HEK293 (cell line): ENCODE data around the gene ACER3.
A peak's percentile ranks its signal among the peaks of the same experiment; 100 is the strongest.

Experiments
- BCL11A ChIP-seq: fragments of 450-650 bp; formaldehyde crosslinking; IDR thresholded peaks from 2 replicates; pipeline ENCODE4 v1.5.1; 2016; ENCODE audit warnings: low read depth, missing biosample characterization, missing genetic modification characterization
- CTCF ChIP-seq: fragments of 450-650 bp; formaldehyde crosslinking; IDR thresholded peaks from 2 replicates; pipeline ENCODE4 v1.5.1; 2016; ENCODE audit warnings: missing biosample characterization, missing genetic modification characterization
- EGR2 ChIP-seq: fragments of 450-650 bp; formaldehyde crosslinking; IDR thresholded peaks from 2 replicates; pipeline ENCODE4 v1.5.1; 2016; ENCODE audit warnings: low read depth, missing biosample characterization, missing genetic modification characterization
- IKZF3 ChIP-seq: fragments of 450-650 bp; IDR thresholded peaks from 2 replicates; pipeline ENCODE4 v1.5.0; 2018; ENCODE audit warnings: missing biosample characterization, mild to moderate bottlenecking, missing genetic modification characterization, moderate library complexity
- KLF9 ChIP-seq: fragments of 450-650 bp; formaldehyde crosslinking; IDR thresholded peaks from 2 replicates; pipeline ENCODE4 v1.5.1; 2016; ENCODE audit warnings: missing biosample characterization, missing genetic modification characterization, low read depth
- SP7 ChIP-seq: fragments of 450-650 bp; formaldehyde crosslinking; IDR thresholded peaks from 2 replicates; pipeline ENCODE4 v1.5.1; 2016; ENCODE audit warnings: missing biosample characterization, missing genetic modification characterization
- ZBTB8A ChIP-seq: fragments of 450-650 bp; formaldehyde crosslinking; IDR thresholded peaks from 2 replicates; pipeline ENCODE4 v1.5.1; 2016; ENCODE audit warnings: missing biosample characterization, missing genetic modification characterization
- ZFP69B ChIP-seq: fragments of 450-650 bp; formaldehyde crosslinking; IDR thresholded peaks from 2 replicates; pipeline ENCODE4 v1.5.1; 2016; ENCODE audit warnings: missing biosample characterization, missing genetic modification characterization
- ZNF146 ChIP-seq: fragments of 450-650 bp; formaldehyde crosslinking; IDR thresholded peaks from 2 replicates; pipeline ENCODE4 v1.5.1; 2016; ENCODE audit warnings: missing biosample characterization, missing genetic modification characterization
- ZNF19 ChIP-seq: fragments of 450-650 bp; formaldehyde crosslinking; IDR thresholded peaks from 2 replicates; pipeline ENCODE4; 2016; ENCODE audit warnings: missing biosample characterization, missing genetic modification characterization, low read depth
- ZNF202 ChIP-seq: fragments of 450-650 bp; formaldehyde crosslinking; IDR thresholded peaks from 2 replicates; pipeline ENCODE4 v1.5.1; 2016; ENCODE audit warnings: missing biosample characterization, missing genetic modification characterization, borderline replicate concordance
- ZNF24 ChIP-seq: fragments of 450-650 bp; formaldehyde crosslinking; IDR thresholded peaks from 2 replicates; pipeline ENCODE4 v1.5.1; 2016; ENCODE audit warnings: missing biosample characterization, missing genetic modification characterization
- ZNF350 ChIP-seq: fragments of 450-650 bp; formaldehyde crosslinking; IDR thresholded peaks from 2 replicates; pipeline ENCODE4 v1.5.0; 2017; ENCODE audit warnings: missing biosample characterization, mild to moderate bottlenecking, missing genetic modification characterization
- ZNF548 ChIP-seq: fragments of 450-650 bp; formaldehyde crosslinking; IDR thresholded peaks from 2 replicates; pipeline ENCODE4 v1.5.1; 2016; ENCODE audit warnings: missing biosample characterization, missing genetic modification characterization
- ZNF670 ChIP-seq: fragments of 450-650 bp; formaldehyde crosslinking; IDR thresholded peaks from 2 replicates; pipeline ENCODE4 v1.5.1; 2016; ENCODE audit warnings: missing biosample characterization, missing genetic modification characterization, low read depth
- ZNF701 ChIP-seq: fragments of 450-650 bp; formaldehyde crosslinking; IDR thresholded peaks from 2 replicates; pipeline ENCODE4 v1.5.1; 2016; ENCODE audit warnings: missing biosample characterization, missing genetic modification characterization
- ZNF704 ChIP-seq: fragments of 450-650 bp; formaldehyde crosslinking; IDR thresholded peaks from 2 replicates; pipeline ENCODE4 v1.5.1; 2016; ENCODE audit warnings: missing biosample characterization, missing genetic modification characterization
- ZNF747 ChIP-seq: fragments of 450-650 bp; formaldehyde crosslinking; IDR thresholded peaks from 2 replicates; pipeline ENCODE4 v1.5.1; 2016; ENCODE audit warnings: missing biosample characterization, missing genetic modification characterization
- ZNF785 ChIP-seq: fragments of 450-650 bp; formaldehyde crosslinking; IDR thresholded peaks from 2 replicates; pipeline ENCODE4 v1.5.1; 2016; ENCODE audit warnings: missing biosample characterization, missing genetic modification characterization
- TF ChIP-seq, protein P1 (sequence below): fragments of 450-650 bp; formaldehyde crosslinking; IDR thresholded peaks from 2 replicates; pipeline ENCODE4 v1.5.1; 2016; ENCODE audit warnings: missing biosample characterization, missing genetic modification characterization
- TF ChIP-seq, protein P2 (sequence below): fragments of 450-650 bp; formaldehyde crosslinking; IDR thresholded peaks from 2 replicates; pipeline ENCODE4 v1.5.1; 2016; ENCODE audit warnings: missing biosample characterization, missing genetic modification characterization
- TF ChIP-seq, protein P3 (sequence below): fragments of 450-650 bp; formaldehyde crosslinking; IDR thresholded peaks from 2 replicates; pipeline ENCODE4 v1.5.1; 2017; ENCODE audit warnings: missing biosample characterization, missing genetic modification characterization
- TF ChIP-seq, protein P4 (sequence below): fragments of 450-650 bp; formaldehyde crosslinking; IDR thresholded peaks from 2 replicates; pipeline ENCODE4 v1.5.1; 2016; ENCODE audit warnings: missing biosample characterization, missing genetic modification characterization

The ACER3 gene

DNA sequence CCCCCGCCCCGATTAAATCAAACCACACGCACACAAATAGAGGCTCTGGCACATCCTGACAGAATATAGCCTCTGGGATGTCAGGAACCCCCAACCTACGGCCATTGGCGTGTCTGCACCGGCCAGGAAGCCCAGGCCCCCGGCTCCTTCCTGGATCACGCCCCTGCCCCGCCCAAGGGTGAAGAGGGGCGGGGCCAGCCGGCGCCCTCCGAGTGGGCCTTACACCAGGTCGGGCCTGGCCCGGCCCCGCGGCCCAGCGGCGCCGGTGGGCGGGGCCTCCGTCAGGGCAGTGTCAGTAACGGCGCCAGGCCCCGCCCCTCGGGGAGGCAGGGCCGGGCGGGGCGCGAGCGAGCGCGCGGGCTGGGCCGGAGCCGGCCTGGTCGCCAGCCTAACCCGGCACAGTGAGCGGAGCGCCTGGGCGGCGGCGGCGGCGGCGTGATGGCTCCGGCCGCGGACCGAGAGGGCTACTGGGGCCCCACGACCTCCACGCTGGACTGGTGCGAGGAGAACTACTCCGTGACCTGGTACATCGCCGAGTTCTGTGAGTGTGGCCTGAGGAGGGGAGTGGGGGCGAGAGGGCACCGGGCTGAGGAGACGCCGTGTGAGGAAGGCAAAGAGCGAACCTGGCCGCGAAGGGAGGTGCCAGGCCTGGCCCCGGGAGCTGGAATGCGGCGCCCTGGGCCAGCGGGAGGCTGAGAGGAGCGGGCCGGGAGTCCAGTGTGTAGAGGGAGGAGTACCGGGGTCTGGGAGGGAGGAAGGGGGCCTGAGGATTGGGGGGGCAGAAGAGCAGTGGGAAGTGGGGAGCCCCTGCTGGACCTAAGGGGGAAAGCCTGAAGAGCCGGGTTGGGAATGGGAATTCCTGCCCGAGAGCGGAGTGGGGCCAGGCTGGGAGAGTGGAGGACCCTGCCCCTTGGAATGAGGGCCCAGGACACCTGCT lies at the start of gene ACER3 (continued):
- no peak for TF ChIP-seq ZNF747 (tag by site-specific recombination)
- no peak for TF ChIP-seq EGR2 (tag by site-specific recombination)
- peak; percentile 25; the same call in 1 of the 2 replicates for TF ChIP-seq SP7
- TF ChIP-seq CTCF (tag by site-specific recombination): peak; percentile 65
- TF ChIP-seq ZNF146 (tag by site-specific recombination): 0 out of 2 replicates have a peak, but pooled peaks have one; percentile 32
- TF ChIP-seq BCL11A (tag by site-specific recombination): 0 out of 2 replicates have a peak, but pooled peaks have one; percentile 11
- no peak for TF ChIP-seq ZNF350 (tag by site-specific recombination)
- TF ChIP-seq, protein P1, sequence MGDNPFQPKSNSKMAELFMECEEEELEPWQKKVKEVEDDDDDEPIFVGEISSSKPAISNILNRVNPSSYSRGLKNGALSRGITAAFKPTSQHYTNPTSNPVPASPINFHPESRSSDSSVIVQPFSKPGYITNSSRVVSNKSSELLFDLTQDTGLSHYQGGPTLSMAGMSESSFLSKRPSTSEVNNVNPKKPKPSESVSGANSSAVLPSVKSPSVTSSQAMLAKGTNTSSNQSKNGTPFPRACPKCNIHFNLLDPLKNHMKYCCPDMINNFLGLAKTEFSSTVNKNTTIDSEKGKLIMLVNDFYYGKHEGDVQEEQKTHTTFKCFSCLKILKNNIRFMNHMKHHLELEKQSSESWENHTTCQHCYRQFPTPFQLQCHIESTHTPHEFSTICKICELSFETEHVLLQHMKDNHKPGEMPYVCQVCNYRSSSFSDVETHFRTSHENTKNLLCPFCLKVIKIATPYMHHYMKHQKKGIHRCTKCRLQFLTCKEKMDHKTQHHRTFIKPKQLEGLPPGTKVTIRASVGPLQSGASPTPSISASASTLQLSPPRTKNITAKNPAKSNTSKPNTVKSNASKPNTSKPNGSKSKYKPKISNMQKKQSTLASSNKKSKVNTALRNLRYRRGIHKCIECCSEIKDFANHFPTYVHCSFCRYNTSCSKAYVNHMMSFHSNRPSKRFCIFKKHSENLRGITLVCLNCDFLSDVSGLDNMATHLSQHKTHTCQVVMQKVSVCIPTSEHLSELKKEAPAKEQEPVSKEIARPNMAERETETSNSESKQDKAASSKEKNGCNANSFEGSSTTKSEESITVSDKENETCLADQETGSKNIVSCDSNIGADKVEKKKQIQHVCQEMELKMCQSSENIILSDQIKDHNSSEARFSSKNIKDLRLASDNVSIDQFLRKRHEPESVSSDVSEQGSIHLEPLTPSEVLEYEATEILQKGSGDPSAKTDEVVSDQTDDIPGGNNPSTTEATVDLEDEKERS (tag by site-specific recombination): no peak
- TF ChIP-seq ZNF701 (tag by site-specific recombination): no peak
- TF ChIP-seq ZNF24: 0 out of 2 replicates have a peak, but pooled peaks have one; percentile 22
- TF ChIP-seq ZNF670 (tag by site-specific recombination): no peak
- TF ChIP-seq ZNF202 (tag by site-specific recombination): no peak
- TF ChIP-seq ZNF548: no peak
- peak; percentile 38; the same call in 1 of the 2 replicates for TF ChIP-seq IKZF3
- TF ChIP-seq, protein P2, sequence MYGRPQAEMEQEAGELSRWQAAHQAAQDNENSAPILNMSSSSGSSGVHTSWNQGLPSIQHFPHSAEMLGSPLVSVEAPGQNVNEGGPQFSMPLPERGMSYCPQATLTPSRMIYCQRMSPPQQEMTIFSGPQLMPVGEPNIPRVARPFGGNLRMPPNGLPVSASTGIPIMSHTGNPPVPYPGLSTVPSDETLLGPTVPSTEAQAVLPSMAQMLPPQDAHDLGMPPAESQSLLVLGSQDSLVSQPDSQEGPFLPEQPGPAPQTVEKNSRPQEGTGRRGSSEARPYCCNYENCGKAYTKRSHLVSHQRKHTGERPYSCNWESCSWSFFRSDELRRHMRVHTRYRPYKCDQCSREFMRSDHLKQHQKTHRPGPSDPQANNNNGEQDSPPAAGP (tag by site-specific recombination): peak; percentile 69; the same call in 1 of the 2 replicates
- TF ChIP-seq, protein P3, sequence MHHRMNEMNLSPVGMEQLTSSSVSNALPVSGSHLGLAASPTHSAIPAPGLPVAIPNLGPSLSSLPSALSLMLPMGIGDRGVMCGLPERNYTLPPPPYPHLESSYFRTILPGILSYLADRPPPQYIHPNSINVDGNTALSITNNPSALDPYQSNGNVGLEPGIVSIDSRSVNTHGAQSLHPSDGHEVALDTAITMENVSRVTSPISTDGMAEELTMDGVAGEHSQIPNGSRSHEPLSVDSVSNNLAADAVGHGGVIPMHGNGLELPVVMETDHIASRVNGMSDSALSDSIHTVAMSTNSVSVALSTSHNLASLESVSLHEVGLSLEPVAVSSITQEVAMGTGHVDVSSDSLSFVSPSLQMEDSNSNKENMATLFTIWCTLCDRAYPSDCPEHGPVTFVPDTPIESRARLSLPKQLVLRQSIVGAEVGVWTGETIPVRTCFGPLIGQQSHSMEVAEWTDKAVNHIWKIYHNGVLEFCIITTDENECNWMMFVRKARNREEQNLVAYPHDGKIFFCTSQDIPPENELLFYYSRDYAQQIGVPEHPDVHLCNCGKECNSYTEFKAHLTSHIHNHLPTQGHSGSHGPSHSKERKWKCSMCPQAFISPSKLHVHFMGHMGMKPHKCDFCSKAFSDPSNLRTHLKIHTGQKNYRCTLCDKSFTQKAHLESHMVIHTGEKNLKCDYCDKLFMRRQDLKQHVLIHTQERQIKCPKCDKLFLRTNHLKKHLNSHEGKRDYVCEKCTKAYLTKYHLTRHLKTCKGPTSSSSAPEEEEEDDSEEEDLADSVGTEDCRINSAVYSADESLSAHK (tag by site-specific recombination): no peak
- TF ChIP-seq ZFP69B (tag by site-specific recombination): no peak
- TF ChIP-seq KLF9 (tag by site-specific recombination): peak; percentile 73; the same call in 1 of the 2 replicates
- TF ChIP-seq, protein P4, sequence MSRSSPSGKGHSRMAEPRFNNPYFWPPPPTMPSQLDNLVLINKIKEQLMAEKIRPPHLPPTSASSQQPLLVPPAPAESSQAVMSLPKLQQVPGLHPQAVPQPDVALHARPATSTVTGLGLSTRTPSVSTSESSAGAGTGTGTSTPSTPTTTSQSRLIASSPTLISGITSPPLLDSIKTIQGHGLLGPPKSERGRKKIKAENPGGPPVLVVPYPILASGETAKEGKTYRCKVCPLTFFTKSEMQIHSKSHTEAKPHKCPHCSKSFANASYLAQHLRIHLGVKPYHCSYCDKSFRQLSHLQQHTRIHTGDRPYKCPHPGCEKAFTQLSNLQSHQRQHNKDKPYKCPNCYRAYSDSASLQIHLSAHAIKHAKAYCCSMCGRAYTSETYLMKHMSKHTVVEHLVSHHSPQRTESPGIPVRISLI: no peak
- TF ChIP-seq ZNF704 (tag by site-specific recombination): no peak
- no peak for TF ChIP-seq ZNF19
- 0 out of 2 replicates have a peak, but pooled peaks have one; percentile 39 for TF ChIP-seq ZNF785 (tag by site-specific recombination)
- TF ChIP-seq ZBTB8A (tag by site-specific recombination): no peak
- TF ChIP-seq, all 188 proteins: peak for 47
